Hepatocyte (in vitro differentiated cells): Measurements from ENCODE around the gene DDX4. TPM values are rescaled to one million over a fixed set of nuclear protein-coding genes. Genes with fewer than 3 reads are reported as not detected.
A peak's percentile ranks its signal among the peaks of the same experiment; 100 is the strongest.

Source experiments
- DNase-seq: peaks from one replicate; pipeline ENCODE4 v3.0.0-alpha.2; 2016; ENCODE audit warnings: low spot score
- H2AFZ ChIP-seq: fragments of 200-600 bp; sonication (generic); 2 replicates; pipeline ENCODE4 v1.6.0; 2016; ENCODE audit warnings: antibody characterized with exemption, mild to moderate bottlenecking
- H3K27ac ChIP-seq: fragments of 200-600 bp; sonication (generic); 2 replicates; pipeline ENCODE4 v1.5.1; 2016; ENCODE audit warnings: mild to moderate bottlenecking
- H3K27me3 ChIP-seq: fragments of 200-600 bp; sonication (generic); 2 replicates; pipeline ENCODE4 v1.6.1; 2016
- H3K36me3 ChIP-seq: fragments of 200-600 bp; sonication (generic); replicated peaks from 2 replicates; pipeline ENCODE4 v1.5.1; 2016; ENCODE audit warnings: low read depth; ENCODE audit not compliant: insufficient read depth
- H3K4me1 ChIP-seq: fragments of 200-600 bp; sonication (generic); 2 replicates; pipeline ENCODE4 v1.5.1; 2016; ENCODE audit warnings: mild to moderate bottlenecking, moderate library complexity; ENCODE audit not compliant: insufficient read depth
- H3K4me2 ChIP-seq: fragments of 200-600 bp; sonication (generic); 2 replicates; pipeline ENCODE4 v1.6.0; 2016
- H3K4me3 ChIP-seq: fragments of 200-600 bp; sonication (generic); 2 replicates; pipeline ENCODE4 v1.5.1; 2016; ENCODE audit warnings: mild to moderate bottlenecking
- H3K79me2 ChIP-seq: fragments of 200-600 bp; sonication (generic); 2 replicates; pipeline ENCODE4 v1.6.0; 2017; ENCODE audit warnings: mild to moderate bottlenecking
- H3K9me2 ChIP-seq: fragments of 200-600 bp; sonication (generic); replicated peaks from 2 replicates; pipeline ENCODE4 v1.6.0; 2017; ENCODE audit warnings: mild to moderate bottlenecking; ENCODE audit not compliant: insufficient read depth
- H3K9me3 ChIP-seq: fragments of 200-600 bp; sonication (generic); 2 replicates; pipeline ENCODE4 v1.5.1; 2016; ENCODE audit warnings: low read depth, mild to moderate bottlenecking
- H4K20me1 ChIP-seq: fragments of 200-600 bp; sonication (generic); 2 replicates; pipeline ENCODE4 v1.6.0; 2016; ENCODE audit warnings: mild to moderate bottlenecking; ENCODE audit not compliant: insufficient read depth, poor library complexity, severe bottlenecking
- EZH2 ChIP-seq: fragments of 200-600 bp; sonication (generic); IDR thresholded peaks from 2 replicates; pipeline ENCODE4 v1.6.1; 2016; ENCODE audit warnings: antibody characterized with exemption, mild to moderate bottlenecking, borderline replicate concordance
- EZH2phosphoT487 ChIP-seq: fragments of 200-600 bp; sonication (generic); IDR thresholded peaks from one replicate; pipeline ENCODE4 v1.6.1; 2018; ENCODE audit warnings: antibody characterized with exemption, mild to moderate bottlenecking, low read depth, moderate library complexity; ENCODE audit not compliant: unreplicated experiment, severe bottlenecking
- WGBS: methylation state at CpG from one replicate; pipeline ENCODE4 v1.1.6; 2016; ENCODE audit warnings: low lambda C conversion rate; ENCODE audit errors: missing lambda C conversion rate; 5-methylcytosine and 5-hydroxymethylcytosine counted together
- polyA plus RNA-seq: library from polyadenylated mRNA; unstranded; fragments of >200 nt; fragmentation: Nextera tagmentation; extraction: Ambion mirVana; gene quantifications from 2 replicates; pipeline ENCODE4 v1.2.1, GENCODE V29; 2016
- total RNA-seq: library from RNA; depleted of rRNA; stranded (reverse); fragments of >200 nt; gene quantifications from 2 replicates; pipeline ENCODE4 v1.2.3, GENCODE V29; 2014
- TF ChIP-seq, protein P1 (sequence below): fragments of 200-600 bp; sonication (generic); IDR thresholded peaks from 2 replicates; pipeline ENCODE4 v1.5.1; 2016; ENCODE audit warnings: antibody characterized with exemption, mild to moderate bottlenecking; ENCODE audit not compliant: poor library complexity

The DDX4 gene
- 0.17 TPM in 1 of 2 replicates, not detected in the other for total RNA-seq
- polyA plus RNA-seq = not detected in 2 replicates

DNA sequence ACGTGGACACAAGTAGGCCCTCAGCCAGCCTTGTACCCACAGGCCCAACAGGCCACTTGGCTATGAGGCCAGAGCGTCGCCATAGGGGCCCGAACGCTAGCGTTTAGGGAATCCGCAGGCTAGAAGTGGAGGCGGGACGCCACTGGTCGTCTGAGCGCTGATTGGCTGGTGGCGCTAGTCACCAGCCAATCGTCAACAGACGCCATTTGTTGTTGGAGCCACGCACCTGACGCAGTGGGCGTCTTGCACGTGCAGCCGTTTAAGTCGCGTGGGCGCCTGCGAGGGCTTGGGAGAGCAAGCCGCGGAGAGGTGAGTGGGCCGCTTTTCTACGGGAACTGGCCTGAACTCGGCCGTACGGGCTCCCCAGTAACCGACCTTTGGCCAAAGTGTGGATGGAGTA, at the start of gene DDX4:
DDX4 (plus strand) TSS at position 269 of the 400 bp plus-strand sequence. CDS start 903 bp downstream, outside the sequence.
- no peaks in the 10 kb centered on the region for H3K79me2 ChIP-seq
- no peaks in the 10 kb centered on the region for H3K9me3 ChIP-seq
- TF ChIP-seq, protein P1, sequence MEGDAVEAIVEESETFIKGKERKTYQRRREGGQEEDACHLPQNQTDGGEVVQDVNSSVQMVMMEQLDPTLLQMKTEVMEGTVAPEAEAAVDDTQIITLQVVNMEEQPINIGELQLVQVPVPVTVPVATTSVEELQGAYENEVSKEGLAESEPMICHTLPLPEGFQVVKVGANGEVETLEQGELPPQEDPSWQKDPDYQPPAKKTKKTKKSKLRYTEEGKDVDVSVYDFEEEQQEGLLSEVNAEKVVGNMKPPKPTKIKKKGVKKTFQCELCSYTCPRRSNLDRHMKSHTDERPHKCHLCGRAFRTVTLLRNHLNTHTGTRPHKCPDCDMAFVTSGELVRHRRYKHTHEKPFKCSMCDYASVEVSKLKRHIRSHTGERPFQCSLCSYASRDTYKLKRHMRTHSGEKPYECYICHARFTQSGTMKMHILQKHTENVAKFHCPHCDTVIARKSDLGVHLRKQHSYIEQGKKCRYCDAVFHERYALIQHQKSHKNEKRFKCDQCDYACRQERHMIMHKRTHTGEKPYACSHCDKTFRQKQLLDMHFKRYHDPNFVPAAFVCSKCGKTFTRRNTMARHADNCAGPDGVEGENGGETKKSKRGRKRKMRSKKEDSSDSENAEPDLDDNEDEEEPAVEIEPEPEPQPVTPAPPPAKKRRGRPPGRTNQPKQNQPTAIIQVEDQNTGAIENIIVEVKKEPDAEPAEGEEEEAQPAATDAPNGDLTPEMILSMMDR = no peak
- TF ChIP-seq EZH2phosphoT487 (no peak), EZH2 (no peak)
- H3K4me2 ChIP-seq = no peak within 1 kb of the TSS
- no peak for DNase-seq
- no peaks in the 10 kb centered on the region for H4K20me1 ChIP-seq
- no peak within 1 kb of the TSS for H3K4me3 ChIP-seq
- H2AFZ ChIP-seq = no peak within 1 kb of the TSS
- no peaks in the 10 kb centered on the region for H3K36me3 ChIP-seq
- H3K27ac ChIP-seq = no peak within 1 kb of the TSS
- H3K4me1 ChIP-seq = no peaks in the 10 kb centered on the region
- no peaks in the 10 kb centered on the region for H3K9me2 ChIP-seq
- 98% methylated on average over 30 of the region's 31 CpGs for WGBS
- H3K27me3 ChIP-seq = no peaks in the 10 kb centered on the region

DNA sequence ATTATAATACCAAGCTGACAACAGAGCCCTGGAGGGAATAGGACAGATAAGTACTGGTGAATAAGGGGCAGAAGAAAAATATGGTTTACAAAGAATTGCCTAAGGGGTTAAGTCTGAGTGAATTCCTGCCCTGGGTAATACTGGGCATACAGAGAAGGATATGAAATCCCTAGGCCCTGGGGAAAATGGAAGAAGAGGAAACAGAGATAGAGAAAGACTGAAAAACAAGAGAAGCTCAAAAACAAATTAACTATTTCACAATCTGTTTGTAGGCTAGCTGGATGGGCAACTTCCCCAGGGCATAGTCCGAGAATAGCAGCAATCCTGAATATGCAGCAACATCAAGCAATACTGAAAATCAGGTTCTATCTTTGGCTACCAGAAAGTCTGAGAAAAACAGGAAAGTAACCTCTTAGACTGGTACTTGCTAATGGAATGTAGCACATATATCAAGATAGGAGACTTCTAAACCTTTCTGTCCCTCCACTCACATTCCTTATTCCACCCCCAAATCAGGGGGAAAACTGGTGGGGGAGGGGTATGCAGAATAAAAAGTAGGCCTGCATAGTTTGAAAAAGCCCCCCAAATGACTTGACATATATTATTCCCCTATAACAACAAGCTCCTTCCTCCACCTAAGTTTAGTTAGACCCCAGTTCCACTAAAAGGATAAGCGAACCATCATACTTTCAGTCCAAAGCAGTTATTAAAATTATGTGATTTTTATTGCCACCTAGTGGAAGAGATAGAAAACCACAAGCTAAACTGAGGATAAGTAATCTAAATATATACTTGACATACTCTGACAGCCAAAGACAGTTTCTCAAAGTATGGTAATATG, 46.4 kb upstream of the DDX4 start:
- Histone ChIP-seq H3K4me2 (peak overlapping the region; percentile 21), H3K9me3 (no peaks in the 10 kb centered on the region), H3K4me3 (no peak overlapping the region), H3K9me2 (no peaks in the 10 kb centered on the region), H3K27me3 (no peaks in the 10 kb centered on the region), H3K27ac (no peak overlapping the region), H4K20me1 (no peaks in the 10 kb centered on the region), H3K36me3 (no peaks in the 10 kb centered on the region), H3K79me2 (no peaks in the 10 kb centered on the region), H3K4me1 (peaks cover 3% of the 10 kb centered on the region), H2AFZ (no peak overlapping the region)
- DNase-seq = peak; percentile 47
- no peak for TF ChIP-seq EZH2phosphoT487
- TF ChIP-seq, protein P1 = peak; percentile 74
- TF ChIP-seq EZH2 = no peak
- 63% methylated on average over 2 of the region's 2 CpGs for WGBS

DNA sequence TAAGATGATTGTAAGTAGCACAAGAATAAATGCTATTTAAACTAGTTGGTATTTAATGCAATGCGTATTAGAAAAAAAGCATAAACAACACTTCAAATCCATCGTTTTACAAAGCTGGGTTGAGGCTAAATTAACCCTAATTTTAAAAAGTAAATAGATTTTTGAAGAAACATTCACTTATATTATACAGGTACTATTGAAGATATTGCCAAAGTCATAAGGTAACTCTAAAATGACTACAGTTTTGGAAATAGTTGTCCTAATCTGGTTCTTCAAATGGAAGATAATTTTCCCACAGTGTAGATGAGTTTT, 45.8 kb upstream of the DDX4 start:
- H3K9me3 ChIP-seq = no peaks in the 10 kb centered on the region
- H3K4me1 ChIP-seq = peaks cover 3% of the 10 kb centered on the region
- TF ChIP-seq EZH2phosphoT487 = no peak
- no peak for DNase-seq
- no peak overlapping the region for H2AFZ ChIP-seq
- no peaks in the 10 kb centered on the region for H3K9me2 ChIP-seq
- WGBS = 88% methylated on average over 2 of the region's 2 CpGs
- H3K79me2 ChIP-seq = no peaks in the 10 kb centered on the region
- H3K4me3 ChIP-seq = no peak overlapping the region
- H3K4me2 ChIP-seq = no peak overlapping the region
- no peak overlapping the region for H3K27ac ChIP-seq
- no peaks in the 10 kb centered on the region for H3K36me3 ChIP-seq
- no peaks in the 10 kb centered on the region for H3K27me3 ChIP-seq
- no peaks in the 10 kb centered on the region for H4K20me1 ChIP-seq

DNA sequence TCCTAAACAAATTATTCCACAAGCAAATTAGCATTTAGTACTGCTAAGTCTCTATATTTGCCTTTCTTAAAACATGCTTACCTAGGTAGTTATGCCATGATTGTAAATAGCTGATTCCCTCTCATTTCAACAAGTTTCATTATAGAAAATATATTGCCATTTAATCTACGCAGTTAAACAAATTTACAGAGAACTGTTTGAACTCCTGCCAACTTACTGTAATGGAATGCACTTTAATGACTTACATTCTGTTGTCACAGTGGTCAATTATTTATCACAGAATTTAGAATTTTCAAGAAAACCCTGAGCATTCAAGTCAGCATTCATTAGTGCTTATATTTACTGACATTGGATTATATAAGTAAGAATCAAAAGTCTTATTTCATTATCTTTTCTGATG, 45.4 kb upstream of the DDX4 start:
- H3K9me3 ChIP-seq = no peaks in the 10 kb centered on the region
- H3K4me3 ChIP-seq = no peak overlapping the region
- no peaks in the 10 kb centered on the region for H3K9me2 ChIP-seq
- no peak for DNase-seq
- TF ChIP-seq, protein P1 = no peak
- TF ChIP-seq EZH2phosphoT487 (no peak), EZH2 (no peak)
- no peaks in the 10 kb centered on the region for H3K27me3 ChIP-seq
- H3K36me3 ChIP-seq = no peaks in the 10 kb centered on the region
- no peak overlapping the region for H2AFZ ChIP-seq
- WGBS = 30% methylated on average over 1 of the region's 1 CpG
- no peaks in the 10 kb centered on the region for H3K79me2 ChIP-seq
- no peak overlapping the region for H3K4me2 ChIP-seq
- no peak overlapping the region for H3K27ac ChIP-seq
- no peaks in the 10 kb centered on the region for H4K20me1 ChIP-seq
- peaks cover 3% of the 10 kb centered on the region for H3K4me1 ChIP-seq
